HL-60 (cell line): Measurements from ENCODE around the gene ZNF358.
A peak's percentile ranks its signal among the peaks of the same experiment; 100 is the strongest.

Experiments used
- DNase-seq, 2 experiments: peaks; one replicate each; pipeline ENCODE4 v3.0.0-alpha.2; 2010 to 2020; ENCODE audit warnings: low read depth in 1 of 2, low spot score in 1 of 2
- H3K27ac ChIP-seq: fragments of 250-450 bp; sonication (Bioruptor Pico); replicated peaks from 2 replicates; pipeline ENCODE4 v1.5.1; 2020; ENCODE audit warnings: mild to moderate bottlenecking, moderate library complexity
- H3K27me3 ChIP-seq: fragments of 250-450 bp; sonication (Bioruptor Pico); 2 replicates; pipeline ENCODE4 v1.5.1; 2021; ENCODE audit warnings: mild to moderate bottlenecking, moderate library complexity; ENCODE audit not compliant: insufficient read depth, poor library complexity, severe bottlenecking
- H3K4me3 ChIP-seq: replicated peaks from 2 replicates; pipeline ENCODE4 v1.5.1; 2011; ENCODE audit warnings: mild to moderate bottlenecking, control low read depth, low read length; ENCODE audit not compliant: insufficient read depth
- GABPA ChIP-seq: IDR thresholded peaks from 2 replicates; pipeline ENCODE4 v1.6.1; 2012; ENCODE audit warnings: low read depth
- POLR2AphosphoS5 ChIP-seq: IDR thresholded peaks from 2 replicates; pipeline ENCODE4 v1.6.1; 2012; ENCODE audit warnings: low read depth
- SPI1 ChIP-seq: IDR thresholded peaks from 2 replicates; pipeline ENCODE4 v1.6.1; 2012; ENCODE audit warnings: low read depth, mild to moderate bottlenecking, borderline replicate concordance
- TF ChIP-seq, protein P1 (sequence below): IDR thresholded peaks from 2 replicates; pipeline ENCODE4 v1.6.1; 2012; ENCODE audit warnings: low read depth; ENCODE audit not compliant: insufficient replicate concordance
- TF ChIP-seq, protein P2 (sequence below): IDR thresholded peaks from one replicate; pipeline ENCODE4 v1.5.1; 2011; ENCODE audit warnings: low read length, control low read depth, inconsistent platforms; ENCODE audit not compliant: insufficient read depth

The ZNF358 gene

DNA sequence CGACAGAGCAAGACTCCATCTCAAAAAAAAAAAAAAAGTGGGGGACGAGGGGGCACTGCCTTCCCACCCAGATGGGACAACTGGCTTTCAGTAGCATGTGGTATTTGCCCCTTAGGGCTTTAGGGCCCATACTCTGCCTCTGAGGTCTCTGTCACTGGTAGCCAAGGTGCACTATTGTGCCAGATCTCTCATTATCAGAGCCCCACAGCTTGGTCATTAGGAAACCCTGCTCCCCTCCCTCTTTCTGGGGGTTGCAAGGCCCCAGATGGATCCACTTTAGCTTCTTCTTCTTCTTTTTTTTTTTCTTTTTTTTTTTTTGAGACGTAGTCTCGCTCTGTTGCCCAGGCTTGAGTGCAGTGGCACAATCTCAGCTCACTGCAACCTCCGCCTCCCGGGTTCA, 11.2 kb upstream of the ZNF358 start:
- H3K4me3 ChIP-seq = no peak overlapping the region
- peak in 1 of 2 experiments; percentile 61 for DNase-seq
- peaks cover 6% of the 10 kb centered on the region for H3K27me3 ChIP-seq
- H3K27ac ChIP-seq = no peak overlapping the region
- TF ChIP-seq POLR2AphosphoS5 = 0 out of 2 replicates have a peak, but pooled peaks have one; percentile 18
- TF ChIP-seq SPI1 = no peak
- TF ChIP-seq, protein P1, sequence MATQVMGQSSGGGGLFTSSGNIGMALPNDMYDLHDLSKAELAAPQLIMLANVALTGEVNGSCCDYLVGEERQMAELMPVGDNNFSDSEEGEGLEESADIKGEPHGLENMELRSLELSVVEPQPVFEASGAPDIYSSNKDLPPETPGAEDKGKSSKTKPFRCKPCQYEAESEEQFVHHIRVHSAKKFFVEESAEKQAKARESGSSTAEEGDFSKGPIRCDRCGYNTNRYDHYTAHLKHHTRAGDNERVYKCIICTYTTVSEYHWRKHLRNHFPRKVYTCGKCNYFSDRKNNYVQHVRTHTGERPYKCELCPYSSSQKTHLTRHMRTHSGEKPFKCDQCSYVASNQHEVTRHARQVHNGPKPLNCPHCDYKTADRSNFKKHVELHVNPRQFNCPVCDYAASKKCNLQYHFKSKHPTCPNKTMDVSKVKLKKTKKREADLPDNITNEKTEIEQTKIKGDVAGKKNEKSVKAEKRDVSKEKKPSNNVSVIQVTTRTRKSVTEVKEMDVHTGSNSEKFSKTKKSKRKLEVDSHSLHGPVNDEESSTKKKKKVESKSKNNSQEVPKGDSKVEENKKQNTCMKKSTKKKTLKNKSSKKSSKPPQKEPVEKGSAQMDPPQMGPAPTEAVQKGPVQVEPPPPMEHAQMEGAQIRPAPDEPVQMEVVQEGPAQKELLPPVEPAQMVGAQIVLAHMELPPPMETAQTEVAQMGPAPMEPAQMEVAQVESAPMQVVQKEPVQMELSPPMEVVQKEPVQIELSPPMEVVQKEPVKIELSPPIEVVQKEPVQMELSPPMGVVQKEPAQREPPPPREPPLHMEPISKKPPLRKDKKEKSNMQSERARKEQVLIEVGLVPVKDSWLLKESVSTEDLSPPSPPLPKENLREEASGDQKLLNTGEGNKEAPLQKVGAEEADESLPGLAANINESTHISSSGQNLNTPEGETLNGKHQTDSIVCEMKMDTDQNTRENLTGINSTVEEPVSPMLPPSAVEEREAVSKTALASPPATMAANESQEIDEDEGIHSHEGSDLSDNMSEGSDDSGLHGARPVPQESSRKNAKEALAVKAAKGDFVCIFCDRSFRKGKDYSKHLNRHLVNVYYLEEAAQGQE = no peak
- TF ChIP-seq, protein P2, sequence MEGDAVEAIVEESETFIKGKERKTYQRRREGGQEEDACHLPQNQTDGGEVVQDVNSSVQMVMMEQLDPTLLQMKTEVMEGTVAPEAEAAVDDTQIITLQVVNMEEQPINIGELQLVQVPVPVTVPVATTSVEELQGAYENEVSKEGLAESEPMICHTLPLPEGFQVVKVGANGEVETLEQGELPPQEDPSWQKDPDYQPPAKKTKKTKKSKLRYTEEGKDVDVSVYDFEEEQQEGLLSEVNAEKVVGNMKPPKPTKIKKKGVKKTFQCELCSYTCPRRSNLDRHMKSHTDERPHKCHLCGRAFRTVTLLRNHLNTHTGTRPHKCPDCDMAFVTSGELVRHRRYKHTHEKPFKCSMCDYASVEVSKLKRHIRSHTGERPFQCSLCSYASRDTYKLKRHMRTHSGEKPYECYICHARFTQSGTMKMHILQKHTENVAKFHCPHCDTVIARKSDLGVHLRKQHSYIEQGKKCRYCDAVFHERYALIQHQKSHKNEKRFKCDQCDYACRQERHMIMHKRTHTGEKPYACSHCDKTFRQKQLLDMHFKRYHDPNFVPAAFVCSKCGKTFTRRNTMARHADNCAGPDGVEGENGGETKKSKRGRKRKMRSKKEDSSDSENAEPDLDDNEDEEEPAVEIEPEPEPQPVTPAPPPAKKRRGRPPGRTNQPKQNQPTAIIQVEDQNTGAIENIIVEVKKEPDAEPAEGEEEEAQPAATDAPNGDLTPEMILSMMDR = no peak
- no peak for TF ChIP-seq GABPA

DNA sequence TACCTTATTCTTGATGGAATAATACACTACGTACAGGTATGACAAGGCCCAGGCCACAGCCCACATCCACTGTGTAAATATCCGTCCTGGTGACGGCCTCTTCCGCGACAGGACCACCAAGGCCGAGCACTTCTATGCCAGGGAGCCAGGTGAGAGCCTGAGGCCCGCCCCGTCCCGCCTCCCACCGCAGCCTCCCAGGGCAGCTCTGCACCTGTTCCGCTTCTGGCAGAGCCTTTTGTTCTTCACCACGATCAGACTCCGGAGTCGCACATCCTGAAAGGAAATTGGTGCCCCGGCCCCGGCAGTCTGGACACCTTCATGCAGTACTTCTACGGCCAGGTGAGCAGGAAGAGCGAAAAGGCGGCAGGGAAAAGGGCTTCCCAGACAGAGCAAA, 10.6 kb upstream of the ZNF358 start:
- Histone ChIP-seq H3K4me3 (no peak overlapping the region), H3K27ac (no peak overlapping the region), H3K27me3 (peaks cover 6% of the 10 kb centered on the region)
- no peak for DNase-seq
- TF ChIP-seq SPI1 (no peak), GABPA (no peak), POLR2AphosphoS5 (no peak)
- TF ChIP-seq, protein P2 = no peak
- TF ChIP-seq, protein P1 = no peak

DNA sequence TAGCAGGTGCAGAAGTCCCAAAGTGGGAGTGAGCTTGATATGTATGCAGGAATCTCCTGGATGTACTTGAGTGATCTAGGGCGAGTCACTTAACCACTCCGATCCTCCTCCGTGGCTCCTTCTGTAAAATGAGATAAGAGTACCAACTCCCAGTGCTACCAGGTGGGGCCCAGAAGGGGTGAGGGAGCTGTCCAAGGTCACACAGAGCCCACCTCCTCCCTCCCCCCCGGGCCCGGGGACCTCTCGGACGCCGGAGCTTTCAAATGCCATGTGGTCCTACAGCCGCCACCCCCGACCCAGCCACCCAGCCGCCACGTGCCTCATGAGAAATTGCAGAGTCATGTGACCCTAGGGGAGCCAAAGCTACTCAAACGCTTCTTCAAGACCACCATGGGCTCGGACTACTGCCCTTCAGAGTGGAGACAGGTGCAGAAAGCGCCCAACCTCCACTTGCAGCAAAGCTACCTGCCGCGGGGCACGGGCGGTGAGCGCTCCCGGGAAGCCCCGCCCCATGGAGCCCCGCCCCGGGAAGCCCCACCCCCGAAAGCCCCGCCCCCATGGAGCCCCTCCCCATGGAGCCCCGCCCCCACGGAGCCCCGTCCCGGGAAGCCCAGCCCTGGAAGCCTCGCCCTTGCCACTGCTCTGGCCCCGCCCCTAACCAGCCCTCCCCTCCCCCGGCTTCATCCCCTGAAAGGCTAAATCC, 10.1 kb upstream of the ZNF358 start:
- peaks cover 2% of the 10 kb centered on the region for H3K27me3 ChIP-seq
- no peak for TF ChIP-seq GABPA
- TF ChIP-seq, protein P1 = peak; percentile 84
- no peak overlapping the region for H3K4me3 ChIP-seq
- no peak overlapping the region for H3K27ac ChIP-seq
- no peak for DNase-seq
